GM12892 (cell line): ENCODE data around the gene SLC25A26.
"Not testable (repeated sequence)": the region's sequence is repeated elsewhere in the genome, so short reads cannot be mapped to it uniquely, and the experiment has no call there.

ENCODE experiments used
- POLR2A ChIP-seq: IDR thresholded peaks from 2 replicates; pipeline ENCODE4 v1.6.1; 2011; ENCODE audit warnings: low read depth, low read length, control low read depth
- POLR2AphosphoS5 ChIP-seq: IDR thresholded peaks from 2 replicates; pipeline ENCODE4 v1.6.1; 2011; ENCODE audit warnings: low read depth, low read length, control low read depth
- TAF1 ChIP-seq: IDR thresholded peaks from 2 replicates; pipeline ENCODE4 v1.6.1; 2011; ENCODE audit warnings: low read depth, mild to moderate bottlenecking, control low read depth, low read length, borderline replicate concordance

DNA sequence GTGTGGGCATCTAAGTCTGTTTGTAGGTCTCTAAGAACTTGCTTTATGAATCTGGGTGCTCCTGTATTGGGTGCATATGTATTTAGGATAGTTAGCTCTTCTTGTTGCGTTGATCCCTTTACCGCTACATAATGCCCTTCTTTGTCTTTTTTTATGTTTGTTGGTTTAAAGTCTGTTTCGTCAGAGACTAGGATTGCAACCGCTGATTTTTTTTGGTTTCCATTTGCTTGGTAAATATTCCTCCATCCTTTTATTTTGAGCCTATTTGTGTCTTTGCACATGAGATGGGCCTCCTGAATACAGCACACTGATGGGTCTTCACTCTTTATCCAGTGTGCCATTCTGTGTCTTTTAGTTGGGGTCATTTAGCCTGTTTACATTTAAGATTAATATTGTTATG is 71.1 kb downstream of the SLC25A26 start:
- TF ChIP-seq POLR2A, POLR2AphosphoS5, TAF1: not testable (repeated sequence)
